ENCODE data around the gene KRTAP16-1. TPM values are rescaled to one million over a fixed set of nuclear protein-coding genes. Genes with fewer than 3 reads are reported as not detected.
A peak's percentile ranks its signal among the peaks of the same experiment; 100 is the strongest.

KRTAP16-1 gene
- total RNA-seq, 1 experiment from 2014 or later, result not detected

DNA sequence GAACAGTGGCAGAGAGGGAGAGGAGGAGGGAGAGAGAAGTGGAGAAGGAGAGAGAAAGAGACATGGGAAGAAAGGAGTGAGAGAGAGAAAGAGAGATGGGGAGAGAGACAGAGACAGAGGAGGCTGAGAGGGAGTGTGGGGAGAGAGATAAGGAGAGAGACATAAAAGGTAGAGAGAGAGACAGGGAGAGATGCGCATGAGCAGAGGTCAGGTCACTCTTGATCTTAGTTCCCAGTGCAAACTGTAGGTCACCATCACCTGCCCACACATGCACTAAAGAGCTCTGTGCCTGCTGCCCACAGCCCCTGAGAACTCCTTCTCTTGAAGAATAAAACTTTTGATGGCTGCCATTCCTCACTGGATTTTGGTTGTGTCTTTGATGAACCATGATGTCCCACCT is 26.6 kb upstream of the KRTAP16-1 start:
- Histone ChIP-seq H3K27ac (no peak overlapping the region), H3K4me1 (0 out of 2 replicates have a peak, but pooled peaks cover 3% of the 10 kb centered on the region), H3K9me3 (replicated peaks) (no peaks in the 10 kb centered on the region), H3K4me3 (no peak overlapping the region), H3K27me3 (no peaks in the 10 kb centered on the region), H3K36me3 (no peaks in the 10 kb centered on the region)
- no peak for DNase-seq

DNA sequence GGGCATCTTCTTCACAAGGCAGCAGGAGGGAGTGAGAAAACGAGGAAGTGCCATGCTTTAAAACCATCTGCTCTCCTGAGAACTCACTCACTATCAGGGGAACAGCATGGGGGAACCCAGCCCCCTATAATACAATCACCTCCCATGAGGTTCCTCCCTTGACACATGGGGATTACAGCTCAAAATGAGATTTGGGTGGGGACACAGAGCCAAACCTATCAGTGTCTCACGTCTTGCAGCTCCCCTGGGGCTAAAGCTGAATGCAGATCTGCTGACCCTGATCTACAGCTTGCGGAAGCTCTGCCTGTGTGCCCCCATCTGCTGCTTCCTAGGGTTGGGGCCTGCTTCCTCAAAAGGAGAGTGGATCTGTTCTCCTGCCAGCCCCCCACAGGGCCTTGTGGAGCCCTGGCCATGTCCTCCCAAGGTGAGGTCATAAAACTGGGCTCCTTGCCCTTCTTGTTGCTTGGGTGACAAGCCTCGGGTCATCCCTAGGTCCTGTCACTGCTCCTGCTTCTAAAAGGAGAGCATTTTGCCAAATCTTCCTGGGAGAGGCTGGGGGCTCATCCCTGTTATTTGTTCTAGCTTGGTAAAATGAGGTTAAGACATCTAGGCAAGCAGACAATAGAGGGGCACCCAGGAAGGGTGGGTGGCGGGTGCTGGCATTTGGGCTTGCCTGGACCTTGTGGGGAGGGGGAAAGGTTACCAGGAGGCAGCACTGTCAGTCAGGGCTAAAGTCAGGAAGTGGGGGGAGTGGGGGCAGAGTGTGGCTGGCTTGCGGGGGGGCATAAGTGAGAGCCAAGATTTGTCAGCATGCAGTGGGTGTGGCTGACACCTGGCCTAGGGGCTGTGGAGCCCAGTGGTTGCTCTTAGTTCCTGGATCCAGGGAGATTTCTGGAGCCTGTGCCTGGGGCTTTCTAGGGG is 25.5 kb upstream of the KRTAP16-1 start:
- no peak for DNase-seq
- Histone ChIP-seq H3K9me3 (replicated peaks) (no peaks in the 10 kb centered on the region), H3K36me3 (no peaks in the 10 kb centered on the region), H3K27me3 (no peaks in the 10 kb centered on the region), H3K4me1 (0 out of 2 replicates have a peak, but pooled peaks cover 3% of the 10 kb centered on the region), H3K4me3 (no peak overlapping the region), H3K27ac (no peak overlapping the region)

DNA sequence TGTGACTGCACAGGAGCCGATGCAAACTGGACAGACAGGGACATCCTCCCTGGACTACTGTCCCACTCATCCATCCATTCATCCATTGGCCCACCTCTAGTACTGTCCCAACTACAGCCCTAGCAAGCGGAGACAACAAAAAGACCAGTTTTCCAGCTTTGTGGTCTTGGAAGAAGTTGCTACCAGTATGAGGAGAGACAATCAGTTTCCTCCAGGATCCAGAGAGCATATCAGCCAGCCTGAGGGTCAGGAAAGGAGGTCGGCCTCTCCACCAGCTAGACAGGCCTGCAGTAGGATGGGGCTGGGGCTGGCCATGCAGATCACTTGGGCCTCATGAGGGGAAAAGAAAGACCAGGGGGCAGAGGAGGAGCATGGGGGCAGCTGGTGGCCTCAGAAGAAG is 24.7 kb upstream of the KRTAP16-1 start:
- no peak overlapping the region for H3K4me3 ChIP-seq
- H3K36me3 ChIP-seq, result no peaks in the 10 kb centered on the region
- H3K27ac ChIP-seq, result no peak overlapping the region
- H3K27me3 ChIP-seq, result no peaks in the 10 kb centered on the region
- no peaks in the 10 kb centered on the region for H3K9me3 ChIP-seq (replicated peaks)
- no peak for DNase-seq
- 0 out of 2 replicates have a peak, but pooled peaks cover 3% of the 10 kb centered on the region for H3K4me1 ChIP-seq

- Histone ChIP-seq H3K36me3 (no peaks in the 10 kb centered on the region), H3K9me3 (replicated peaks) (no peaks in the 10 kb centered on the region), H3K27ac (no peak overlapping the region), H3K27me3 (no peaks in the 10 kb centered on the region), H3K4me1 (no peaks in the 10 kb centered on the region), H3K4me3 (no peak overlapping the region)
- DNase-seq, result no peak
These were observed 24.0 kb upstream of the KRTAP16-1 start for GRCh38 chr17:41333098-41333497.

- no peaks in the 10 kb centered on the region for H3K9me3 ChIP-seq (replicated peaks)
- H3K4me3 ChIP-seq, result no peak overlapping the region
- no peak for DNase-seq
- H3K36me3 ChIP-seq, result no peaks in the 10 kb centered on the region
- H3K27me3 ChIP-seq, result no peaks in the 10 kb centered on the region
- no peak overlapping the region for H3K27ac ChIP-seq
- no peaks in the 10 kb centered on the region for H3K4me1 ChIP-seq
These were observed 23.1 kb upstream of the KRTAP16-1 start for GRCh38 chr17:41332239-41332638.

- no peak overlapping the region for H3K4me3 ChIP-seq
- no peak overlapping the region for H3K27ac ChIP-seq
- no peaks in the 10 kb centered on the region for H3K36me3 ChIP-seq
- H3K9me3 ChIP-seq (replicated peaks), result no peaks in the 10 kb centered on the region
- H3K27me3 ChIP-seq, result no peaks in the 10 kb centered on the region
- no peaks in the 10 kb centered on the region for H3K4me1 ChIP-seq
- no peak for DNase-seq
These were observed 22.5 kb upstream of the KRTAP16-1 start for GRCh38 chr17:41331606-41332005.

- no peaks in the 10 kb centered on the region for H3K27me3 ChIP-seq
- H3K27ac ChIP-seq, result no peak overlapping the region
- H3K4me3 ChIP-seq, result no peak overlapping the region
- H3K9me3 ChIP-seq (replicated peaks), result no peaks in the 10 kb centered on the region
- H3K36me3 ChIP-seq, result no peaks in the 10 kb centered on the region
- DNase-seq, result peak; percentile 53 to 75
- no peaks in the 10 kb centered on the region for H3K4me1 ChIP-seq
These were observed 20.3 kb upstream of the KRTAP16-1 start for GRCh38 chr17:41329279-41329948.

DNA sequence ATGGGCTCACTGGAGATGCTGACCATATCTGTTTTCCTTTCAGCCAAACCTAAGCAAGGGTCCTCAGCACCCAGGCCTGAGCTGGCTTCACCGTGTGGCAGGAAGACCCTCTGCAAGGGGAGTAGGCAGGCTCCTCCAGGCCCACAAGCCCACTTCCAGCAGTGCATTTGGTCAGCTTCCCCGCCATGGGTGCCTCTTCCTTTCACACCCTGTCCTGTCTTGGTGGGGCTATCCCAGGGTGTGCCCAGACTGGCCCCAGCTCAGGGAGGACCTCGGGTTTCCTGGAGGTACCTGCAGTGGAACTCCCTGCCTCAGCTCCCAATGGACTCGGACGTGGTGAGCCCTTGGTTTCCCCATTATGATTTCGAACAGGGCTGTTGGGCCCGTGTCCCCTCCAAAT is 19.1 kb upstream of the KRTAP16-1 start:
- H3K4me1 ChIP-seq, result no peaks in the 10 kb centered on the region
- H3K4me3 ChIP-seq, result no peak overlapping the region
- H3K36me3 ChIP-seq, result no peaks in the 10 kb centered on the region
- no peaks in the 10 kb centered on the region for H3K27me3 ChIP-seq
- no peak for DNase-seq
- no peak overlapping the region for H3K27ac ChIP-seq
- no peaks in the 10 kb centered on the region for H3K9me3 ChIP-seq (replicated peaks)

- no peak for DNase-seq
- Histone ChIP-seq H3K27ac (no peak overlapping the region), H3K9me3 (replicated peaks) (no peaks in the 10 kb centered on the region), H3K27me3 (no peaks in the 10 kb centered on the region), H3K4me3 (no peak overlapping the region), H3K4me1 (no peaks in the 10 kb centered on the region), H3K36me3 (no peaks in the 10 kb centered on the region)
These were observed 18.5 kb upstream of the KRTAP16-1 start for GRCh38 chr17:41327411-41328120.

GRCh38 chr17:41326173-41327145 is 17.4 kb upstream of the KRTAP16-1 start:
- DNase-seq, result peak in 1 of 2 experiments; percentile 14
- H3K27ac ChIP-seq, result no peak overlapping the region
- H3K36me3 ChIP-seq, result no peaks in the 10 kb centered on the region
- H3K9me3 ChIP-seq (replicated peaks), result no peaks in the 10 kb centered on the region
- H3K4me1 ChIP-seq, result no peaks in the 10 kb centered on the region
- no peaks in the 10 kb centered on the region for H3K27me3 ChIP-seq
- H3K4me3 ChIP-seq, result no peak overlapping the region

DNA sequence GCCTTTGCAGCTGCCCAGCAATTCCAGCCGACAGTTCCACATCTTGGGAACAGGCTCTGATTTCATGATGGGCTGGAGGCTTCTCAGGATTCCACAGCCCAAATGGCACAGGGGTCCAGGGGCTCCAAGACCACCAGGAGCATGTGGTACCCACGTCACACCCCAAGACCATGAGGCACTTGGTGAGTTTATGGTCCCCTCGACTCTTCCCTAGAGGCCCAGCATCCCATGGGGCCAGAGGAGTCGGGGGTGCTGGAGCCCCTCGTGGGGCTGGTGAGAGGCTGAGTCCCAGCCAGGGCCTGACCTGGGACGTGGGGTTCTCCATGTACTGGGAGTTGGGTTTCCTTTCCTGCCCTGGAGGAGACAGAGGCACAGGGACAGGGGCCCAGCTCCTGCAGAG is 16.5 kb upstream of the KRTAP16-1 start:
- 0 out of 2 replicates have a peak, but pooled peaks cover 3% of the 10 kb centered on the region for H3K9me3 ChIP-seq (replicated peaks)
- H3K36me3 ChIP-seq, result no peaks in the 10 kb centered on the region
- no peaks in the 10 kb centered on the region for H3K4me1 ChIP-seq
- H3K27ac ChIP-seq, result no peak overlapping the region
- no peak overlapping the region for H3K4me3 ChIP-seq
- no peaks in the 10 kb centered on the region for H3K27me3 ChIP-seq
- no peak for DNase-seq

DNA sequence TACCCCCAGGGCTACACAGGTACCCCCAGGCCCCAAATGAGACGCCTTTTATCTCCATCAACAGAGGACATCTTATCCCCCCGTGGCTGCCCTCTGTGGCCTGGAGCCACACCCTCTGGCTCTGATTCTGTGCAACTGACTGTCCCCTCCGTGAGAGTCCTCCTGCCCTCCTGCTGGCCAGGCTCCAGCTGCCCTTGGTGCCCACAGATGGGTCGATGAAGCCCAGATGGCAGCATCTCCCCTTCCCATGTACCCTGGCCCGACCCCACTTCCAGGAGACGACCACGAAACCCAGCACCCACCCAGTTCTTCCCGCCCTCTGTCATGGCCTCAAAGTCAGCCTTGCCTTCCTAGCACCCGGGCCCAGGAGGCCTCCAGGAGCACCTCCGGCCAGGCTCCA is 16.0 kb upstream of the KRTAP16-1 start:
- Histone ChIP-seq H3K36me3 (no peaks in the 10 kb centered on the region), H3K27me3 (no peaks in the 10 kb centered on the region), H3K9me3 (replicated peaks) (0 out of 2 replicates have a peak, but pooled peaks cover 3% of the 10 kb centered on the region), H3K4me1 (no peaks in the 10 kb centered on the region), H3K27ac (no peak overlapping the region), H3K4me3 (no peak overlapping the region)
- no peak for DNase-seq

- H3K4me3 ChIP-seq, result no peak overlapping the region
- H3K4me1 ChIP-seq, result no peaks in the 10 kb centered on the region
- H3K36me3 ChIP-seq, result no peaks in the 10 kb centered on the region
- H3K9me3 ChIP-seq (replicated peaks), result 0 out of 2 replicates have a peak, but pooled peaks cover 3% of the 10 kb centered on the region
- DNase-seq, result no peak
- no peaks in the 10 kb centered on the region for H3K27me3 ChIP-seq
- no peak overlapping the region for H3K27ac ChIP-seq
These were observed 15.3 kb upstream of the KRTAP16-1 start for GRCh38 chr17:41324180-41325075.

All from SJCRH30 (cell line).